Type B pancreatic cell (in vitro differentiated cells): ENCODE measurements around the gene KLHL15. TPM values are rescaled to one million over a fixed set of nuclear protein-coding genes. Genes with fewer than 3 reads are reported as not detected.

ENCODE experiments used
- DNase-seq: peaks from one replicate; pipeline ENCODE4 v3.0.0; 2021; ENCODE audit warnings: mixed read lengths; ENCODE audit not compliant: unreplicated experiment; ENCODE audit errors: extremely low spot score
- H3K27ac Mint-ChIP-seq: 2 replicates; pipeline ENCODE4 v1.8.0; 2021; ENCODE audit warnings: mild to moderate bottlenecking, mixed read lengths
- H3K27me3 Mint-ChIP-seq: 2 replicates; pipeline ENCODE4 v1.8.0; 2021; ENCODE audit warnings: mixed read lengths
- H3K36me3 Mint-ChIP-seq: 2 replicates; pipeline ENCODE4 v1.8.0; 2021; ENCODE audit warnings: mixed read lengths
- H3K4me1 Mint-ChIP-seq: one replicate; pipeline ENCODE4 v1.8.0; 2021; ENCODE audit warnings: mixed read lengths; ENCODE audit not compliant: unreplicated experiment
- H3K4me3 Mint-ChIP-seq: 2 replicates; pipeline ENCODE4 v1.8.0; 2021; ENCODE audit warnings: mild to moderate bottlenecking, mixed read lengths
- H3K9me3 Mint-ChIP-seq: 2 replicates; pipeline ENCODE4 v1.8.0; 2021; ENCODE audit warnings: mixed read lengths
- CTCF ChIP-seq: fragments of 200-600 bp; sonication (generic); conservative IDR thresholded peaks from 2 replicates; pipeline ENCODE4 v1.5.0; 2021; ENCODE audit warnings: antibody characterized with exemption, mild to moderate bottlenecking
- total RNA-seq: library from RNA; stranded (reverse); gene quantifications from 2 replicates; pipeline ENCODE4 v1.2.1, GENCODE V29; 2021; ENCODE audit warnings: low replicate concordance

Gene KLHL15
- total RNA-seq, 1 donor from 2014 or later = 17.6 TPM

GRCh38 chrX:24025741-24026403 is 1.1 kb downstream of the KLHL15 start:
- DNase-seq = no peak
- Mint-ChIP-seq H3K9me3 (no peaks in the 10 kb centered on the region), H3K4me3 (peak overlapping the region; percentile 89), H3K4me1 (peaks cover 15% of the 10 kb centered on the region), H3K27me3 (no peaks in the 10 kb centered on the region), H3K27ac (peak overlapping the region; percentile 97), H3K36me3 (peaks cover 15% of the 10 kb centered on the region)
- TF ChIP-seq CTCF = no peak

GRCh38 chrX:24024819-24025740 is 1.9 kb downstream of the KLHL15 start:
- Mint-ChIP-seq H3K4me1 (peaks cover 22% of the 10 kb centered on the region), H3K36me3 (peaks cover 15% of the 10 kb centered on the region), H3K27me3 (no peaks in the 10 kb centered on the region), H3K27ac (peak overlapping the region; percentile 97), H3K9me3 (no peaks in the 10 kb centered on the region), H3K4me3 (peak overlapping the region; percentile 89)
- peak; percentile 94 for DNase-seq
- TF ChIP-seq CTCF = peak; percentile 40

- TF ChIP-seq CTCF = no peak
- H3K27ac Mint-ChIP-seq = peak overlapping the region; percentile 97
- H3K36me3 Mint-ChIP-seq = peaks cover 15% of the 10 kb centered on the region
- no peak for DNase-seq
- H3K9me3 Mint-ChIP-seq = no peaks in the 10 kb centered on the region
- peaks cover 30% of the 10 kb centered on the region for H3K4me1 Mint-ChIP-seq
- H3K4me3 Mint-ChIP-seq = peak overlapping the region; percentile 89
- H3K27me3 Mint-ChIP-seq = no peaks in the 10 kb centered on the region
These were observed 2.9 kb downstream of the KLHL15 start for GRCh38 chrX:24023972-24024669.

GRCh38 chrX:24023544-24023943 is 3.4 kb downstream of the KLHL15 start:
- TF ChIP-seq CTCF = no peak
- H3K9me3 Mint-ChIP-seq = no peaks in the 10 kb centered on the region
- H3K36me3 Mint-ChIP-seq = peaks cover 15% of the 10 kb centered on the region
- DNase-seq = no peak
- H3K4me1 Mint-ChIP-seq = peaks cover 30% of the 10 kb centered on the region
- peak overlapping the region; percentile 40 for H3K27ac Mint-ChIP-seq
- H3K4me3 Mint-ChIP-seq = peak overlapping the region; percentile 89
- H3K27me3 Mint-ChIP-seq = no peaks in the 10 kb centered on the region

- no peak overlapping the region for H3K4me3 Mint-ChIP-seq
- H3K27ac Mint-ChIP-seq = no peak overlapping the region
- no peak for TF ChIP-seq CTCF
- peaks cover 18% of the 10 kb centered on the region for H3K36me3 Mint-ChIP-seq
- no peak for DNase-seq
- no peaks in the 10 kb centered on the region for H3K27me3 Mint-ChIP-seq
- H3K4me1 Mint-ChIP-seq = peaks cover 30% of the 10 kb centered on the region
- no peaks in the 10 kb centered on the region for H3K9me3 Mint-ChIP-seq
These were observed 6.6 kb downstream of the KLHL15 start for GRCh38 chrX:24020306-24020876.
